ENCODE results near the gene SMYD3. TPM values are rescaled to one million over a fixed set of nuclear protein-coding genes. Genes with fewer than 3 reads are reported as not detected.

SMYD3 gene
- total RNA-seq, 2 experiments from 2014 or later, result 18.1 to 26.8 TPM

DNA sequence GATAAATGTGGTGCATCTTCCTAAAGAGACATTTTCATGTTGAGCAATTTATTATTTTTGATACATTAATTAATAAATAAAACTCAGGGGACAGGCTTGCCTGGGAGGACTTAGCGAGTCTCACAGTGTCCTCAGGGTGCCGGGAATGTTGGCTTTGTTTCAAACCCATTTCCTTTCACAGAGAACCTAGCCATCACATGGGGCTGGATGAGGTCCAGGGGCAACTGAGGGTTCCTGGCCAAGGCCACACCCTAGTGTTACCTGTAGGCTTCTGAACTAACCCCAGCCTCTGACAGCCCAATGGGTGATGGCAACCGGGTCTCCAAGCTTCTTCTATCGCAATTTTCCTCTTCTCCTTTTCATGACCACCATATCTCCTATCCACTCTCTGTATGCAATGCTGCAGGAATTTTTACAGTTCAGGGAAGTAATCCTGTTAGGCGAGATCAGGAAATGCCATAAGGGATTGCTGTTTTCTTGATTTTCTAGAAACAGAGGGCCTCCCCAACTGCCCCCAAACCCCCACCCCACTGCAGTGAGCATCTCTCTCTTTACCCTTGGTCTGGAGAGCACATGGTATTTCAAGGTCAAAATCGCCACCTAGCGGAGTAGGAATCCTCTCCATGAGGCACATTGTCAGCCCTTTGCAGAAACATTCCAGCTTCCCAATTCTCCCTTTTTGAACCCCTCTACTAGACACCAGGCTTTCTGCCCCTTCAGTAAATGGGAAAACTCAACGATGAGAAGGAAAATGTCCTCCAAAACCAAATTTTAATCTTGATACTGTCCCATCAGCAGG lies 22.1 kb upstream of the SMYD3 start:
- Mint-ChIP-seq H3K4me1 (peaks cover 17% of the 10 kb centered on the region), H3K27me3 (no peaks in the 10 kb centered on the region), H3K36me3 (peaks cover 8% of the 10 kb centered on the region), H3K4me3 (no peak overlapping the region), H3K9me3 (ENCODE audit: low read depth) (no peaks in the 10 kb centered on the region), H3K27ac (no peak overlapping the region)
- DNase-seq (peak; percentile 21), ATAC-seq (no peak)
- CTCF ChIA-PET, result no interaction called here

DNA sequence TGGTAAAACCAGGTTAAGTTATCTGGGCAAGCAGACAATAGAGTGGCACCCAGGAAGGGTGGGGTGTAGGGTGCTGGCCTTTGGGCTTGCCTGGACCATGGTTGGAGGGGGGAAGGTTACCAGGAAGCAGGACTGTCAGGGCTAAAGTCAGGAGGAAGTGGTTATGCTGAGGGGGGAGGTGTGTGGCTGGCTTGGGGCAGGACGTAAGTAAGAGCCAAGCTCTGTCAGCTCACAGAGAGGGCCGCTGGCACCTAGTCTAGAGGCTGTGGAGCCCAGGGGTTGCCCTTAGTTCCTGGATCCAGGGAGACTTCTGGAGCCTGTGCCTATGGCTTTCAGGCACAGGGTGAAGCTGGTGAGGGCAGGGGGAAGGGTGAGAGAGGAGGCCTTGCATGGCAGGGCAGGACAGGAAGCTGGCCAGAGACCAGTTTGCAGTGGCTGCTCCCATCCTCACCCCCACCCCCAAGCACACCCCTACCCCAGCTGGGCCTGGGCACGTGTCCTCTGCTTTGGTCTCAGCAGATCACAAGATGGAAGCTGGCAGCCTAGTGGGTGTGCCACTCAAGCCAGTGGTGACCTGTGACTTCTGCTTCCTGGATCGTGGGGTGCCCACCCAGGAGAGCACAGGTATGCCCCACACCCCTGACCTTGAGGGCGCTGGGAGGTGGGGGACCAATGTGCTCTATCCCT lies 20.5 kb upstream of the SMYD3 start:
- Mint-ChIP-seq H3K27me3 (no peaks in the 10 kb centered on the region), H3K4me3 (no peak overlapping the region), H3K27ac (peak overlapping the region; percentile 83), H3K4me1 (peaks cover 17% of the 10 kb centered on the region), H3K36me3 (peaks cover 8% of the 10 kb centered on the region), H3K9me3 (ENCODE audit: low read depth) (no peaks in the 10 kb centered on the region)
- ATAC-seq (peak; percentile 88), DNase-seq (peak; percentile 70)
- CTCF ChIA-PET, result no interaction called here

DNA sequence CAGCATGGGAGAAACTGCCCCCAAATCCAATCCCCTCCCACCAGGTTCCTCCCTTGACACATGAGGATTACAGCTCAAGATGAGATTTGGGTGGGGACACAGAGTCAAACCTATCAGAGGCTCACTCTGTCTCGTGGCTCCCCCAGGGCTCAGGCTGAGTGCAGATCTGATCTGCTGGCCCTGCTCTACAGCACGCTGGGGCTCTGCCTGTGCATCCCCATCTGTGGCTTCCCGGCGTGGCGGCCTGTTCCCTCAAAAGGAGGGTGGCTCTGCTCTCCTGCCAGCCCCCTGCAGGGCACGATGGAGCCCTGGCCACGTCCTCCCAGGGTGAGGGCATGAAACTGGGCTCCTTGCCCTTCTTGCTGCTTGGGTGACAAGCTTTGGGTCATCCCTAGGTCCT lies 19.8 kb upstream of the SMYD3 start:
- peak overlapping the region; percentile 83 for H3K27ac Mint-ChIP-seq
- no peak overlapping the region for H3K4me3 Mint-ChIP-seq
- H3K4me1 Mint-ChIP-seq, result peaks cover 17% of the 10 kb centered on the region
- no peaks in the 10 kb centered on the region for H3K9me3 Mint-ChIP-seq (ENCODE audit: low read depth)
- CTCF ChIA-PET, result interaction anchor here (0.8 to 1.0 kb wide), 2 partner anchors 20 to 27 kb away, joined by 3 read pairs; partner anchors contain the start of gene SMYD3
- DNase-seq (peak; percentile 37), ATAC-seq (no peak)
- H3K36me3 Mint-ChIP-seq, result peaks cover 8% of the 10 kb centered on the region
- no peaks in the 10 kb centered on the region for H3K27me3 Mint-ChIP-seq

DNA sequence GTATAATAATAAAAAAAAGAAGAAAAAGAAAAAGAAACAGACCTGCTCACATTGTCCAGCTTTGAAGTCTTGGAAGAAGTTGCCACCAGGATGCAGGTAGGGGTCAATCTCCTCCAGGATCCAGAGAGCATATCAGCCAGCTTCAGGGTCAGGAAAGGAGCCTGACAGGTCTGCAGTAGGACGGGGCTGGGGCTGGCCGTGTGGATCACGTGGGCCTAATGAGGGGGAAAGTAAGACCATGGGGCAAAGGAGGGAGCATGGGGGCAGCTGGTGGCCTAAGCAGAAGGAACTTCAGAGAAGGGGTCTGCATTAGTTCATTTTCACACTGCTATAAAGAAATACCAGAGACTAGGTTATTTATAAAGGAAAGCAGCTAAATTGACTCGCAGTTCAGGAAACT lies 19.3 kb upstream of the SMYD3 start:
- Mint-ChIP-seq H3K27ac (peak overlapping the region; percentile 54), H3K9me3 (ENCODE audit: low read depth) (no peaks in the 10 kb centered on the region), H3K4me3 (no peak overlapping the region), H3K4me1 (peaks cover 17% of the 10 kb centered on the region), H3K36me3 (peaks cover 8% of the 10 kb centered on the region), H3K27me3 (no peaks in the 10 kb centered on the region)
- CTCF ChIA-PET, result interaction anchor here (0.8 to 1.0 kb wide), 2 partner anchors 20 to 26 kb away, joined by 3 read pairs; partner anchors contain the start of gene SMYD3
- DNase-seq (no peak), ATAC-seq (no peak)

DNA sequence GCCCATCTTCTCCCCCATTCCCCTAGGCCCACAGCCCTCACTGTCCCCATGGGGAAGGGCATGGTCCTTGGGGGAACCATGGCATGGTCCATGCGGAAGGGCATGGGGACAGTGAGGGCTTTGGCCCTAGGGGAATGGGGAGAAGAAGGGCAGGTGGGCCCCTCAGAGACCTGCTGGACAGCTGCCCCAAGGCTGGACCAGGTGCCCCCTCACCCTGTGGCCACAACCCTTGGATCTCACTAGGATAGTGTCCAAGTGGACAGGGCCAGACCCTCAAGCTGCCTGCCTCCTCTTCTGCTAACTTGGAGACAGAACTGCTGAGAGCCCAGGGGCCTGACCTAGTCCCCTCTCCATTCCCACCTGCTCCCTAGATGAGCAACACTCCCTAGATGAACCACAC lies 12.4 kb upstream of the SMYD3 start:
- no peak overlapping the region for H3K27ac Mint-ChIP-seq
- peaks cover 12% of the 10 kb centered on the region for H3K9me3 Mint-ChIP-seq (ENCODE audit: low read depth)
- CTCF ChIA-PET, result no interaction called here
- H3K4me1 Mint-ChIP-seq, result peaks cover 2% of the 10 kb centered on the region
- DNase-seq (peak; percentile 26), ATAC-seq (no peak)
- H3K27me3 Mint-ChIP-seq, result no peaks in the 10 kb centered on the region
- H3K4me3 Mint-ChIP-seq, result no peak overlapping the region
- H3K36me3 Mint-ChIP-seq, result peaks cover 13% of the 10 kb centered on the region

DNA sequence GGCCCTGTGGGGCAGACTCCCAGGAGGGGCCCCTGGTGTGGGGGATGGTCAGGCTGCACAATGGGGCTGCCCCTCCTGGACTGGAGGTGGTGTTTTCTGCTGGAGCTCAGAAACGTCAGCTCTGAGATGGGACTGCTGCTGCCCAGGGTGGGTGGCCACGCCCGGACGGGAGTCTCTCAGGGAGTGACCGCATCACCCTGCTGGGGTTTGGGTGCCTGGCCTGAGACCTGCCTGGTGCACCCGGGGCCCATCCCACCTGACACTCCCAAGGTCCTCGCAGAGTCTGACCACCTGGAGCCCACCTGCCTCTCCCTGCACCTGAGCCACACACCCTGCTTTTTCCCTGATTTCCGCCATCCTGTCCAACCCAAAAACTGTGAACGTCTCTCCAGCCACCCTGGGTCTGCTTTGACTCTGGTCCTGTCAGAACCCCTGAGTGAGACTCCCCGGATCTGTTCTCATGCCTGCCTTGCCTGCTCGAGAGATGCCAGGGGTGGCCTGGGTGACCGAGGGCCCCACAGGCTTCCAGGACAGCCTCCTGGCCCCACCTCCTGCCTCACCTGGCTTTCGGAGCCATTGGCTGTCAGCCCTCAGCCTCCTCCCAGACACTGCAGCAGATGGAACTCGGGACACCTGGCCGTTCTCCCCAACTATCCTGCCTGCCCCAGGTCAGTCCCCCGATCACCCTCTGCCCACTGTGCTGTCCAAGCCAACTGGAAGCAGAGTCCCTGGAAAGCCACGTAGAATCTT lies 11.6 kb upstream of the SMYD3 start:
- CTCF ChIA-PET, result no interaction called here
- Mint-ChIP-seq H3K4me1 (peaks cover 8% of the 10 kb centered on the region), H3K4me3 (no peak overlapping the region), H3K27ac (no peak overlapping the region), H3K9me3 (ENCODE audit: low read depth) (peaks cover 16% of the 10 kb centered on the region), H3K27me3 (no peaks in the 10 kb centered on the region), H3K36me3 (peaks cover 17% of the 10 kb centered on the region)
- DNase-seq, result peak; percentile 18
- no peak for ATAC-seq

DNA sequence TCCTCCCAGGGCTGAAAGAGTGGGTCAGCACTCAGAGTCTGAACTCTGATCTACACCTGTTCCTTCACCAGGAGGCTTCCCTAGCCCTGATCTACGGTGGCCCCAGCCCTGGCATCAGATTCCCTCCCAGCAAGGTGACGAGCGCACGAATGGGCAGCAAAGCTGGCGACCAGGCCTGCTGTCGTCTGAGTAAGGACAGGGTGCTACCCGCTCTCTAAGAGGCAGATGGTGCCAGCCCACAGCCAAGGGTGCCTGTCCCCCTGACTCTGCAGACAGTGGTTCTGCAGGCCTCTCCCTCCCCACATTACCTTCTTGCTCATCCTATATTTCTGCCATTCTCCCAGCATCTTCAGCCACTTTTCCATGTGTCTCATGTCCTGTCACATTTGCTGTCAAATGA lies 10.3 kb upstream of the SMYD3 start:
- Mint-ChIP-seq H3K9me3 (ENCODE audit: low read depth) (peaks cover 16% of the 10 kb centered on the region), H3K27ac (no peak overlapping the region), H3K4me3 (no peak overlapping the region)

DNA sequence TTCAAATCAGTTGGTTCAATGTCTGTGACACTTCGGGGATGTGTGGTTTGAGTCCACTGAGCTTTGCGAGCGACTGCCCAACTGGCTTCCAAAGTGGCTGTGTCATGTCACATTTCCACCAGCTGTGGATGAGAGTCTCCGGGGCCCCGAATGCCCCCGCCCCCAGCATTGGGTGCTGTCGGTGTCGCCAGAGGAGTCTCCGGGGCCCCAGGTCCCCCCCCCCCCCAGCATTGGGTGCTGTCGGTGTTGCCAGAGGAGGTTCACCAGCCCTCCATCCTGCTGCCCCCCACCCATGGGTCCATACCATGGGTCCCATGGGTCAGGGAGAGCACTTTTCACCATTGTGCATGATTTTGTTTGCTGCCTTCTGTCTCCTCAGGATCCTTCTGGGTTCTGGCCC lies 9.0 kb upstream of the SMYD3 start:
- H3K9me3 Mint-ChIP-seq (ENCODE audit: low read depth), result peaks cover 16% of the 10 kb centered on the region
- H3K4me3 Mint-ChIP-seq, result no peak overlapping the region
- no peak for ATAC-seq
- H3K4me1 Mint-ChIP-seq, result peaks cover 8% of the 10 kb centered on the region
- no peaks in the 10 kb centered on the region for H3K27me3 Mint-ChIP-seq
- peak; percentile 32 for DNase-seq
- H3K36me3 Mint-ChIP-seq, result peaks cover 17% of the 10 kb centered on the region
- CTCF ChIA-PET, result no interaction called here
- no peak overlapping the region for H3K27ac Mint-ChIP-seq

More for the DNA sequence above, 10.3 kb upstream of the SMYD3 start:
- CTCF ChIA-PET, result no interaction called here
- H3K27me3 Mint-ChIP-seq, result no peaks in the 10 kb centered on the region
- ATAC-seq (no peak), DNase-seq (peak; percentile 29)
- H3K4me1 Mint-ChIP-seq, result peaks cover 8% of the 10 kb centered on the region
- H3K36me3 Mint-ChIP-seq, result peaks cover 17% of the 10 kb centered on the region

DNA sequence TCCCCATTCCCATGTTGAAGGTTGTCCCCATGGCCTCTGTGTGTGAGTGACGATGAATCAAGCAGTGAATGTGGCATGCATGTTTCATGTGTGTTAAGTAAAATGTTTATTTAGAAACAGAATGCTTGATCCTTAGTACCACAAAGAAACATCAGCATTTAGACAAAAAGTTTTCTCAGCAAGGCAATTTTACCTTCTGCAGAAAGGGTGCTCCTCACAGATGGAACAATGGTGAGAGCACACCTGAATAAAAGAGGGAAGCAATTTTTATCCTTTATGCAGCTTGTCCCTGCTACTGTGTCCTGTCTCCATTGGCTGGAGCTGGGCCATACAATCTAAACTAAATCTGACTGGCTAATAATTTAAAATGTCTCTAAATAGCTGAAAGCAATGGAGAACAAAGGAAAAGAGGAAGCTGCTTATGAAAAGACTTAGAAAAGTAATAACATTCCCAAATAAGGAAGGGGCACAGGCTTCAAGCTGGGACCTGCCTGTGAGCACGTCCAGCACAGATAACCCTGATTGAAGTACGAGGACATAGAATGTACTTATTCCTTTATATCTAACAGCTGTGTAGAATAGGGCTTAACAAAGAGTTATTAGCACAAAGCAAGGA lies 8.4 kb upstream of the SMYD3 start:
- Mint-ChIP-seq H3K9me3 (ENCODE audit: low read depth) (peaks cover 16% of the 10 kb centered on the region), H3K4me1 (peaks cover 8% of the 10 kb centered on the region), H3K27ac (no peak overlapping the region), H3K27me3 (no peaks in the 10 kb centered on the region), H3K4me3 (no peak overlapping the region), H3K36me3 (peaks cover 17% of the 10 kb centered on the region)
- CTCF ChIA-PET, result no interaction called here
- DNase-seq, result peak; percentile 9
- no peak for ATAC-seq

DNA sequence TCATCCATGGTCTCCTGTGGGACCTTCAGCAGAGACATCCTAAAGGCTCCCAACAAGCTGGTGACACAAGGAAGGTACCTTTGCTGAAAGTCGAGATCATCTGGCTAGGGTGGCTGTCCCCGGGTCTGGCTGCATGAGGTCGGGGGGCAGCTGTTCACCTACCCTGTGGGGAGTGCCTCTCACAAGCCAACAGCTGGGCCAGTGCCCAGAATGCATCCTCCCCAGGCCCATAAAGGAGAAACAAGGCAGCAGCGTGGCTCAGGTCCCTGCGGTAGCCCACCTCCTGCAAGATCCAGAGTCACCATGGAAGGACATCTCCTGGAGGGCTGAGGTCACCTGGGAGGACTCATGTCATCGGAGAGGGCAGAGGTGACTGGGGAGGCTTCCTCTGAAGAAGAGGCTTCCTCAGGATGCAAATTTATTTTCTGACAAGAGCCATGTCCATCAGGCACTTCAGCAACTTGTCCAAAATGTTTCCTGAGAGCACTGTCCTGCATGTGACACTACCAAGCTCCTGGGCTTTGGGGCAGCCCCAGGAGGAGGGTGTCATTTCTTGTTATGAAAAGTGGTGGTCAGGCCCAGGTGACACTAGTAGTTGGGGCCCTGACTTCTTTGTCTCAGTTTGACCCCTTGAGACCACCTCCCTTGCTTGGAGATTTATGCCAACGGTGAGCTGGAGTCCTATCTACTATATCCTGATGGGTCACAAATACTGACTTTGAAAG lies 6.7 kb upstream of the SMYD3 start:
- Mint-ChIP-seq H3K27ac (peak overlapping the region; percentile 40), H3K9me3 (ENCODE audit: low read depth) (peaks cover 16% of the 10 kb centered on the region), H3K4me3 (peak overlapping the region; percentile 35), H3K36me3 (peaks cover 17% of the 10 kb centered on the region), H3K4me1 (peaks cover 8% of the 10 kb centered on the region), H3K27me3 (no peaks in the 10 kb centered on the region)
- DNase-seq (peak; percentile 37), ATAC-seq (no peak)
- CTCF ChIA-PET, result no interaction called here

DNA sequence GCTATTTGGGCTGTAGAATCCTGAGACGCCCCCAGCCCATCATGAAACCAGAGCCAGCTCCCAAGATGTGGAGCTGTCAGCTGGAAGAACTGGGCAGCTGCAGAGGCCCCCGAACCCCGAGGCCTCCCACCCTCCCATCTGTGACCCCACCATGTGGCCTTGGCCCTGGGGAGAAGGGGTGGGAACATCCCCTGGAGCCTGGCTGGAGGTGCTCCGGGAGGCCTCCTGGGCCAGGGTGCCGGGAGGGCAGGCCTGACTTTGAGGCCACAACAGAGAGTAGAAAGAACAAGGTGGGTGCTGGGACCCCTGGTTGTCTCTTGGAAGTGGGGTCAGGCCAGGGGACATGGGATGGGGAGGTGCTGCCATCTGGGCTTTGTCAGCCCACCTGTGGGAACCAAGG lies 6.0 kb upstream of the SMYD3 start:
- no peaks in the 10 kb centered on the region for H3K27me3 Mint-ChIP-seq
- H3K9me3 Mint-ChIP-seq (ENCODE audit: low read depth), result peaks cover 16% of the 10 kb centered on the region
- ATAC-seq (no peak), DNase-seq (peak; percentile 25)
- H3K27ac Mint-ChIP-seq, result no peak overlapping the region
- H3K4me3 Mint-ChIP-seq, result no peak overlapping the region
- CTCF ChIA-PET, result no interaction called here
- peaks cover 10% of the 10 kb centered on the region for H3K4me1 Mint-ChIP-seq
- peaks cover 17% of the 10 kb centered on the region for H3K36me3 Mint-ChIP-seq

DNA sequence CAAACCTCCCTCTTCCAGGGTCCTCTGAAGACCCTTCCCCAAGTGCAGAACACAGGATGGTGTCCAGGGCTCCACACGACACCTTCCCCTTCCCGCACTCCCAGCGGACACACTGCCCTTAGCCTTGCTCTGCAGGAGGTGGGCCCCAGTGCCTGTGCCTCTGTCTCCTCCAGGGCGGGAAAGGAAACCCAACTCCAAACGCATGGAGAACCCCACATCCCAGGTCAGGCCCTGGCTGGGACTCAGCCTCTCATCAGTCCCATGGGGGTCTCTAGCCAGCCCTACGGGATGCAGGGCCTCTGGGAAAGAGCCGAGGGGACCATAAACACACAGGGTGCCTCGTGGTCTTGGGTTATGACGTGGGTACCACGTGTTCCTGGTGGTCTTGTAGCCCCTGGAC lies 5.6 kb upstream of the SMYD3 start:
- Mint-ChIP-seq H3K27ac (no peak overlapping the region), H3K4me1 (peaks cover 12% of the 10 kb centered on the region)
- CTCF ChIA-PET, result no interaction called here

DNA sequence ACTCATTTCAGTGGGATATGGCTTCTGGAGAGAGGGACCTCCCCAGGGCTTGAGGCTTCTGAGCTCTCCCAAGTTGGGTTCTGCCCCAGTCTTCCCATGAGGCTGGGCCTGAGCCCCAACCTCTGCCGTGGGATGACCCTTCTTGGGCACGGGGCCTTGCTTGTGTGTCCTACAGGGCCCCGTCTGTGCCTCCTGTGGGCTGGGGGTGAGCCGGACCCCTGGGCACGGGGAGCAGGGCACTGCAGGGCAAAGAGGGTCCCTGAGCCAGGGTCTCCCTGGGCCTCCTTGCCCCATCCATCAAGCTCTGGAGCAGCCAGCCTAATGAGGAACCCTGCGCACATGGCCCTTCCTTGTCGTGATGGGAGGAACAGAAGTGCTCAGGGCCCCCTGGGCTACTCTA lies 5.2 kb upstream of the SMYD3 start:
- no peak for ATAC-seq

More for the DNA sequence above, 5.6 kb upstream of the SMYD3 start:
- Mint-ChIP-seq H3K27me3 (no peaks in the 10 kb centered on the region), H3K4me3 (no peak overlapping the region), H3K36me3 (peaks cover 17% of the 10 kb centered on the region), H3K9me3 (ENCODE audit: low read depth) (peaks cover 16% of the 10 kb centered on the region)
- ATAC-seq (no peak), DNase-seq (peak; percentile 19)

More for the DNA sequence above, 5.2 kb upstream of the SMYD3 start:
- Mint-ChIP-seq H3K4me3 (no peak overlapping the region), H3K4me1 (peaks cover 17% of the 10 kb centered on the region), H3K36me3 (peaks cover 17% of the 10 kb centered on the region), H3K9me3 (ENCODE audit: low read depth) (peaks cover 16% of the 10 kb centered on the region), H3K27ac (no peak overlapping the region), H3K27me3 (no peaks in the 10 kb centered on the region)
- DNase-seq, result peak; percentile 33
- CTCF ChIA-PET, result no interaction called here
